SK-N-MC (cell line): Measurements from ENCODE around the gene ST7L.
"Not testable (repeated sequence)": the region's sequence is repeated elsewhere in the genome, so short reads cannot be mapped to it uniquely, and the experiment has no call there.

Source experiments
- DNase-seq: peaks from one replicate; pipeline ENCODE4 v3.0.0-alpha.2; 2011; ENCODE audit warnings: low read depth, low spot score
- H3K27ac ChIP-seq: fragments of 200-600 bp; sonication (generic); 2 replicates; pipeline ENCODE4 v1.5.1; 2016; ENCODE audit warnings: mixed run types
- H3K36me3 ChIP-seq: fragments of 200-600 bp; sonication (generic); 2 replicates; pipeline ENCODE4 v1.6.1; 2017; ENCODE audit warnings: antibody characterized with exemption, low read length, mixed read lengths; ENCODE audit not compliant: insufficient read depth
- H3K4me3 ChIP-seq: fragments of 200-600 bp; sonication (generic); 2 replicates; pipeline ENCODE4 v1.5.1; 2016
- H3K9ac ChIP-seq: fragments of 200-600 bp; sonication (generic); 2 replicates; pipeline ENCODE4 v1.8.0; 2017; ENCODE audit warnings: mixed run types, mixed read lengths; ENCODE audit not compliant: insufficient read length
- H3K9me3 ChIP-seq: fragments of 200-600 bp; sonication (generic); 2 replicates; pipeline ENCODE4 v1.6.1; 2017; ENCODE audit warnings: low read depth, mild to moderate bottlenecking, antibody characterized with exemption, low read length, moderate library complexity, mixed read lengths
- EZH2 ChIP-seq: fragments of 200-600 bp; sonication (generic); IDR thresholded peaks from one replicate; pipeline ENCODE4 v1.6.1; 2017; ENCODE audit warnings: antibody characterized with exemption
- FOXP2 ChIP-seq: optimal IDR thresholded peaks from 2 replicates; pipeline ENCODE3; 2011; ENCODE audit warnings: mild to moderate bottlenecking, moderate library complexity; ENCODE audit not compliant: insufficient read depth; ENCODE audit errors: extremely low read length, control extremely low read depth
- POLR2AphosphoS5 ChIP-seq: IDR thresholded peaks from 2 replicates; pipeline ENCODE4 v1.6.1; 2012; ENCODE audit warnings: mild to moderate bottlenecking, low read depth, low read length, borderline replicate concordance

ST7L gene

DNA sequence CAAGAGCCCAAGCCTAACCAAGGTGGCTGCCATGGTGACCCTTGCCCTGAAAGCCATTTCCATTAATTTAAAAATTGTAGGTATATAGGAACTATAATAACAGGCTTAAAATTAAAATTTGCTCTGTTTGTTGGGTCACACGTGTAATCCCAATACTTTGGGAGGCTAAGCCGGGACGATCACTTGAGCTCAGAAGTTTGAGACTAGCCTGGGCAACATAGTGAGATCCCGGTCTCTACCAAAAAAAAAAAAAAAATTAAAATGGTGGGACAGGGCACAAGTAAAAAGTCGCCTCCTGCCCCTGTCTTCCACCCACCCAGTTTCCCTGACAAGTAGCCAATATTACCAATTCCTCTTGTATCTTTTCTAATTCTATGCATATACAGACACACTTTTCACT lies 7.3 kb upstream of the ST7L start:
- TF ChIP-seq POLR2AphosphoS5 (no peak), FOXP2 (no peak), EZH2 (no peak)

GRCh38 chr1:112625696-112626095 lies 6.8 kb upstream of the ST7L start:
- no peak for DNase-seq
- peaks cover 46% of the 10 kb centered on the region for H3K36me3 ChIP-seq

More for the DNA sequence above, 7.3 kb upstream of the ST7L start:
- H3K27ac ChIP-seq = no peak overlapping the region
- no peak for DNase-seq
- H3K9me3 ChIP-seq = no peaks in the 10 kb centered on the region
- no peak overlapping the region for H3K4me3 ChIP-seq
- peaks cover 51% of the 10 kb centered on the region for H3K36me3 ChIP-seq
- no peak overlapping the region for H3K9ac ChIP-seq

DNA sequence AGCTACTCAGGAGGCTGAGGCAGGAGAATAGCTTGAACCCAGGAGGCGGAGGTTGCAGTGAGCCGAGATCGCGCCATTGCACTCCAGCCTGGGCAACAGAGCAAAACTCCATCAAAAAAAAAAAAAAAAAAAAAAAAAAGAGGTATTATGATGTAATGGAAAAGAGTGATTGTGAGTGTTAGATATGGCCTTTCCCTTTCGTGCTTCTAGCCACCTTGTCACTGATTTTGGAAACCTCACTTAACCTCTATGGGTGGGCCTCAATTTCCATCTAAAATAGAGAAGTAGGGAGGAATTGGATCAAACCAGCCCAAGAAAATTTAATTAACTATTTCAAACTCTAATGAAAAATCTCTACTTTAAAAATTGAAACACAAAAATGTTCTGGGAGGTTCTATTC lies 5.6 kb upstream of the ST7L start:
- not testable (repeated sequence) for H3K4me3 ChIP-seq, H3K27ac ChIP-seq, H3K9ac ChIP-seq, DNase-seq, H3K9me3 ChIP-seq
- H3K36me3 ChIP-seq = peaks cover 39% of the 10 kb centered on the region

More at GRCh38 chr1:112625696-112626095, 6.8 kb upstream of the ST7L start:
- no peaks in the 10 kb centered on the region for H3K9me3 ChIP-seq
- no peak overlapping the region for H3K27ac ChIP-seq
- no peak overlapping the region for H3K9ac ChIP-seq
- H3K4me3 ChIP-seq = no peak overlapping the region
- TF ChIP-seq POLR2AphosphoS5 (no peak), EZH2 (no peak), FOXP2 (no peak)

DNA sequence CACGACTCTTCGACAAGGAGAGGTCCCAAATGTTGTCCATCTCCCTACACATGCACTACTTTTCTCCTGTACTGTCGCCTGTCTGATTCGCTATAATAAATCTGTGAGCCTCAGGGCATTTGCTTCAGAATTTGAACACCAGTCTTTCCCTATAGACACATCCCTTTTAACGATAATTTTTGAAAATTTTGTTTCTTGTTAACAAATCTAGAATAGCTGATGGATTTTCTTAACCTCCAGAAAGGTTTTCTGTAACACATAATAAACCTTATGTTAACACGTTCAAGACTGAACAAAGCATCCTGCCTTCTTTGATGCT lies 1.4 kb upstream of the ST7L start:
- no peak for TF ChIP-seq EZH2
- TF ChIP-seq POLR2AphosphoS5 = no peak
- no peak for TF ChIP-seq FOXP2
- Histone ChIP-seq H3K4me3 (peak overlapping the region; percentile 97), H3K9ac (peak overlapping the region; percentile 99), H3K27ac (0 out of 2 replicates have a peak overlapping the region, but pooled peaks have one; percentile 98), H3K9me3 (no peaks in the 10 kb centered on the region), H3K36me3 (peaks cover 22% of the 10 kb centered on the region)
- no peak for DNase-seq

DNA sequence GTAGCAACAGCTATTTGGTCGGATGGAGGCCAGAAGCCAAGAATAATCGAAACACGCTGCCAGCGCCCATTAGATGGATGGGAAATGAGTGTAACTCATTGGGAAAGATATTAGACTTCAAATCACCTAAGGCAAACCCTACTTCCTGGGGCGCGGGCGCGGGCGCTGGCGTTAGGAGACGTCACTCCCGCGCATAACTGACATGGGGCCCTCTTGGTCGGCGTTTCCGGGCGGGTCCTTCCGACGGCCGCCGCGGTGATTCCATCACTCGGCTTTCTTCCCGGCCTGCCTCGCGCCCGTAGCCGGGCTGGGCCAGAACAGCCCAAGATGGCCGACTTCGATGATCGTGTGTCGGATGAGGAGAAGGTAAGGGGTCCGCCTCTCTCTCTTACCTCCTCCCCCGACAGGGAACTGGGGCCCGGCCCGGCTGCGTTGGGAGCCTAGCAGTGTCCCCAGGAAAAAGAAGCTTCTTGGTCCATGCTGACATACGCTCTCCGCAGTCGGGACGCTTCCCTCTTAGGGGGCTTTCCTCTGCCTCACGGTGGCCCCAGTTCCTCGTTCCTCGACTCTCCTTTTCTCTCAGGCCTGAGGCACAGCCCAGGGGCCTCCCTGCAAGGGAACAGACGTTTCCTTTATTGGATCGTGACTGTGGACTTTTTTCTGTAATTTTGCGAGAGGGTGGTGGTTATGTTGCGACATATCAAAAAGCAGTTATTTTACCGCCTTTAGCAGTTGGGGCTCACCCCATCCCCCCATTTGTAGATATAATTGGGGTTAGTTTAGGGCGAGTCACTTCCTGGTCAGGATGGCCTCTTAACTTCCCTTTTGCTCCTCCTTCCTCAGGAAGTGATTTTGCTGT lies 806 bp upstream of the ST7L start, which contains the start of gene CAPZA1:
TSS of gene CAPZA1 (plus strand) at position 315 of the 859 bp plus-strand sequence. CDS start at position 328, 13 bp downstream.
- TF ChIP-seq FOXP2 (no peak), POLR2AphosphoS5 (peak; percentile 93)
- no peak for DNase-seq
- Histone ChIP-seq H3K36me3 (peaks cover 22% of the 10 kb centered on the region), H3K9me3 (no peaks in the 10 kb centered on the region), H3K4me3 (peak within 1 kb of the TSS; percentile 97), H3K9ac (peak within 1 kb of the TSS; percentile 99), H3K27ac (peak within 1 kb of the TSS; percentile 98)

DNA sequence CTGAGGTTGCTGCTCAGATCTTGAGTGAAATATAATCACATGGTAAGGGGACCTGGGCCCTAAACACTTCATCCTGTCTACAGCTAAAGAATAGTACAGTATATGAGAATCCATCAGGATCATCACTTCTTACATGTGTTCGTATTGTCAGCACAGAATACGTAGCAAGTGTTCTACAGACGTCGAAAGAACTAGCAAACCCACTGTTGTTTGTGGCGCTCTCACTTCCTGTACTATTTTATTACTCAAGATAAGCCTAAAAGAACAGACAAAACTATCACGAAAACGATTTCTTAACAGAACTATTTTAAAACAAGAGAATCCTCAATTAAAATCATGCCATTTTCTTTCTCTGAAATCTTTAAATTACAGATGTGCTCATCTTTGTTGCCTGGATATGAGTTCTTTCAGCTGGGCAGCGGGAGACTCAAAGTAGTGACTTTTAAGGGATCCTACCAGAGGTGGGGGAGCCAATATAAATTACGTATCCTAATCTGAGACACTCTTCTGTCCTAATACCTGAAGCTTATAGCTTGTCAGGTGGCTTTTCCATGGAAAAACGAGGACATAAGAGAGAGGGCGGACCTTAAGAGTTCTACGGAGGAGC lies 724 bp downstream of the ST7L start:
- Histone ChIP-seq H3K36me3 (peaks cover 31% of the 10 kb centered on the region), H3K27ac (peak overlapping the region; percentile 98), H3K4me3 (peak overlapping the region; percentile 97), H3K9ac (peak overlapping the region; percentile 99), H3K9me3 (no peaks in the 10 kb centered on the region)
- TF ChIP-seq POLR2AphosphoS5 = no peak
- TF ChIP-seq FOXP2 = no peak
- no peak for TF ChIP-seq EZH2
- DNase-seq = no peak

DNA sequence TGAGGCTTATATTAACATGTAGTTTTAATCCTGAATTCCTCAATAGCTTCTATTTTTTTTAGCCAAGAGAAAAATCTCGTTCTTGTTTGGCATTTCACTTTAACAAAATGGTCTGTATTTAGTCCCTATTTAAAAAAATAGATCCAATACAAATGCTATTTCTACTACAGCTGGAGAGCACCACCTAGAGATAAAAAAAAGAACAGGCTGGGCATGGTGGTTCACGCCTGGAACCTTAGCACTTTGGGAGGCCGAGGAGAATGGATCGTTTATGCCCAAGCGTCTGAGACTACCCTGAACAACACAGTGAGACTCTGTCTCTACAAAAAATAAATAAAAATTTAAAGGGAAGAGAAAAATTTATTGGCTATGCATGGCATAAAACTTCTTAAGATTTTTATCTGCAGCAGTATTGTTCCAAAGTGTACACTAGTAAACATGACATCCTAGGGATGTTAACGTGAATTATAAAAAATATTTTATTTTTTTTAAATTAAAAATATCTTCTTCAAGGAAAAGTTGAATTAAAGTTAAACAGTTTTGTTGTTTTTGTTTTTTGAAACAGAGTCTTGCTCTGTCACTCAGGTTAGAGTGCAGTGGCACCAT lies 4.4 kb downstream of the ST7L start:
- Histone ChIP-seq H3K4me3 (no peak overlapping the region), H3K36me3 (peaks cover 55% of the 10 kb centered on the region), H3K9ac (no peak overlapping the region), H3K27ac (no peak overlapping the region), H3K9me3 (no peaks in the 10 kb centered on the region)
- TF ChIP-seq FOXP2 (no peak), EZH2 (no peak), POLR2AphosphoS5 (no peak)
- DNase-seq = no peak

DNA sequence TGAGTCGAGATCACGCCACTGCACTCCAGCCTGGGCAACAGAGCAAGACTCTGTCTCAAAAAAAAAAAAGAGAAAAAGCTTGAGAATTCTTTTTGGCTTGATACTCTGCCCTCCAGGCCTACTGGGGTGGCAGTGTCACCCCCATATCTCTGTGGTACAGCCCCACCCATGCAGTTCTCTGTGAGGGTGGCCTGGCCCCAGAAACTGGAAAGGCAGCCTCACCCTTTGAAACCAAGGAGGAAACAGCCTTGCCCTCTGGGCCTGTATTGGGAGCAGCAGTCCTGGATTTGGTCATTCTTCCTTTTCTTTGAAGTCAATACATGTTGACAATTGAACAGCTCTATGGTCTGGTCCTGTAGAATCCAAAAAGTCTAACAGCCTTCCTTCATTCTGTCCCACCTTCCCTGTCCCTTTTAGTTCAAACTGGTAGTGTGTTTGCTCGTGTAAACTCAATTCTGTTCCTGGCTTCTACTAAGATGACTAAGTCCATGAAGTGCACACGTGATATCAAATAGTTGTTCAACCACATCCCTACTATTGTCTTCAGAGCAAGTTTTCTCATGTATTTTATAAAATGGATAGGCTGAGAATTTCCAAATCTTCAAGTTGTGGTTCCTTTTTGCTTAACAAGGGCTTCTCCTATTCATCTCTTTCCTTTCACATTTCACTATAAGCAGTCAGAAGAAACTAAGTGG lies 13.2 kb downstream of the ST7L start:
- no peaks in the 10 kb centered on the region for H3K9me3 ChIP-seq
- DNase-seq = no peak
- no peak overlapping the region for H3K27ac ChIP-seq
- H3K4me3 ChIP-seq = no peak overlapping the region
- H3K9ac ChIP-seq = no peak overlapping the region
- H3K36me3 ChIP-seq = peaks cover 69% of the 10 kb centered on the region
- no peak for TF ChIP-seq POLR2AphosphoS5
